ENCODE results near the gene DUOXA1.
"Not testable (repeated sequence)": the region's sequence is repeated elsewhere in the genome, so short reads cannot be mapped to it uniquely, and the experiment has no call there.

DUOXA1 gene

GRCh38 chr15:45114076-45114750 lies 15.5 kb downstream of the DUOXA1 start, which contains the start of the genes DUOX2 and DUOXA2:
DUOX2 (minus strand) TSS chr15:45114172; CDS start chr15:45113411, 761 bp downstream.
DUOXA2 (plus strand) TSS chr15:45114326; CDS start chr15:45114606, 280 bp downstream.
- DNase-seq (ENCODE audit: low read depth, low spot score) = no peak

GRCh38 chr15:45113380-45113990 lies 16.2 kb downstream of the DUOXA1 start:
- DNase-seq (ENCODE audit: low read depth, low spot score) = no peak

- DNase-seq (ENCODE audit: low read depth, low spot score) = no peak
Measured at GRCh38 chr15:45112591-45113379, 16.9 kb downstream of the DUOXA1 start.

GRCh38 chr15:45112143-45112590 lies 17.5 kb downstream of the DUOXA1 start:
- DNase-seq (ENCODE audit: low read depth, low spot score) = no peak

- no peak for DNase-seq (ENCODE audit: low read depth, low spot score)
Measured at GRCh38 chr15:45111390-45112142, 18.1 kb downstream of the DUOXA1 start.

GRCh38 chr15:45110256-45110820 lies 19.3 kb downstream of the DUOXA1 start:
- DNase-seq (ENCODE audit: low read depth, low spot score) = no peak

GRCh38 chr15:45107941-45108630 lies 21.6 kb downstream of the DUOXA1 start:
- no peak for DNase-seq (ENCODE audit: low read depth, low spot score)

- DNase-seq (ENCODE audit: low read depth, low spot score) = no peak
Measured at GRCh38 chr15:45106002-45106790, 23.5 kb downstream of the DUOXA1 start.

GRCh38 chr15:45105586-45105985 lies 24.1 kb downstream of the DUOXA1 start:
- DNase-seq (ENCODE audit: low read depth, low spot score) = no peak

- DNase-seq (ENCODE audit: low read depth, low spot score) = not testable (repeated sequence)
Measured at GRCh38 chr15:45104170-45104569, 25.5 kb downstream of the DUOXA1 start.

GRCh38 chr15:45102226-45102625 lies 27.5 kb downstream of the DUOXA1 start:
- DNase-seq (ENCODE audit: low read depth, low spot score) = no peak

GRCh38 chr15:45101749-45102148 lies 27.9 kb downstream of the DUOXA1 start:
- DNase-seq (ENCODE audit: low read depth, low spot score) = no peak

- DNase-seq (ENCODE audit: low read depth, low spot score) = no peak
Measured at GRCh38 chr15:45100884-45101625, 28.6 kb downstream of the DUOXA1 start.

GRCh38 chr15:45099549-45100165 lies 30.0 kb downstream of the DUOXA1 start:
- DNase-seq (ENCODE audit: low read depth, low spot score) = no peak

GRCh38 chr15:45097466-45097865 lies 32.2 kb downstream of the DUOXA1 start:
- no peak for DNase-seq (ENCODE audit: low read depth, low spot score)

GRCh38 chr15:45095661-45096060 lies 34.0 kb downstream of the DUOXA1 start:
- DNase-seq (ENCODE audit: low read depth, low spot score) = no peak

GRCh38 chr15:45094358-45094730 lies 35.3 kb downstream of the DUOXA1 start:
- no peak for DNase-seq (ENCODE audit: low read depth, low spot score)

- no peak for DNase-seq (ENCODE audit: low read depth, low spot score)
Measured at GRCh38 chr15:45093622-45094357, 35.9 kb downstream of the DUOXA1 start.
